A673 (cell line): Measurements from ENCODE around the gene SGMS1. TPM values are rescaled to one million over a fixed set of nuclear protein-coding genes. Genes with fewer than 3 reads are reported as not detected.

Source experiments
- BruUV-seq: library from RNA; stranded (reverse); fragments of 400-500 nt; replicated peaks from 2 replicates; lab custom pipeline; 2021; lab: Mats Ljungman, UMichigan
- CTCF ChIA-PET: fragments of 300-600 bp; sonication (Branson Sonifier 250); formaldehyde crosslinking; loops from one replicate; lab custom pipeline; 2022; ENCODE audit warnings: antibody characterized with exemption; lab: Charles Lee
- POLR2A ChIA-PET: fragments of 300-600 bp; sonication (Branson Sonifier 250); formaldehyde crosslinking; loops from one replicate; lab custom pipeline; 2022; ENCODE audit warnings: antibody characterized with exemption; ENCODE audit not compliant: low non-redundant PET; lab: Charles Lee
- DNase-seq: peaks from one replicate; pipeline ENCODE4 v3.0.0-alpha.2; 2015; ENCODE audit warnings: low spot score
- H3K27ac ChIP-seq: fragments of 200-600 bp; sonication (generic); 2 replicates; pipeline ENCODE4 v1.5.1; 2016; ENCODE audit warnings: mixed run types, low read depth, mild to moderate bottlenecking, mixed read lengths, antibody characterized with exemption, low read length; ENCODE audit not compliant: poor library complexity, severe bottlenecking
- H3K27me3 ChIP-seq: fragments of 200-600 bp; sonication (generic); replicated peaks from 2 replicates; pipeline ENCODE4 v1.6.1; 2017; ENCODE audit warnings: mixed run types, low read depth, mild to moderate bottlenecking, mixed read lengths, antibody characterized with exemption, low read length; ENCODE audit not compliant: insufficient read depth, poor library complexity
- H3K36me3 ChIP-seq: fragments of 200-600 bp; sonication (generic); 2 replicates; pipeline ENCODE4 v1.6.1; 2016; ENCODE audit warnings: mixed run types, mild to moderate bottlenecking, mixed read lengths, antibody characterized with exemption, low read length; ENCODE audit not compliant: insufficient read depth, poor library complexity, severe bottlenecking
- H3K4me1 ChIP-seq: fragments of 200-600 bp; sonication (generic); 2 replicates; pipeline ENCODE4 v1.6.1; 2017; ENCODE audit warnings: mixed run types, mild to moderate bottlenecking, mixed read lengths, antibody characterized with exemption, low read length; ENCODE audit not compliant: insufficient read depth, poor library complexity, severe bottlenecking
- H3K4me3 ChIP-seq: fragments of 200-600 bp; sonication (generic); 2 replicates; pipeline ENCODE4 v1.5.1; 2016; ENCODE audit warnings: low read depth, mixed run types, mild to moderate bottlenecking, mixed read lengths, low read length; ENCODE audit not compliant: poor library complexity, severe bottlenecking
- H3K9me3 ChIP-seq: fragments of 200-600 bp; sonication (generic); 2 replicates; pipeline ENCODE4 v1.6.1; 2016; ENCODE audit warnings: mixed run types, low read depth, mild to moderate bottlenecking, mixed read lengths, antibody characterized with exemption, low read length; ENCODE audit not compliant: poor library complexity, severe bottlenecking
- EZH2 ChIP-seq: fragments of 200-600 bp; sonication (generic); IDR thresholded peaks from 2 replicates; pipeline ENCODE4 v1.6.1; 2017; ENCODE audit warnings: borderline replicate concordance, low read depth, mild to moderate bottlenecking, mixed read lengths, antibody characterized with exemption, low read length; ENCODE audit not compliant: poor library complexity, severe bottlenecking
- intact Hi-C: fragments of 100-400 bp; cut with micrococcal nuclease; formaldehyde crosslinking; loops from one replicate; pipeline ENCODE4 v1.10.0; 2022; ENCODE audit not compliant: unreplicated experiment
- total RNA-seq: library from RNA; stranded (reverse); gene quantifications from 2 replicates; pipeline ENCODE4 v1.2.3, GENCODE V29; 2021
- TF ChIP-seq, protein P1 (sequence below): fragments of 300-800, 200-600 bp; sonication (generic); conservative IDR thresholded peaks from 2 replicates; pipeline ENCODE4 v1.5.1; 2017; ENCODE audit warnings: low read depth, mild to moderate bottlenecking, antibody characterized with exemption, low read length, moderate library complexity, mixed read lengths

Gene SGMS1
- total RNA-seq, 1 experiment from 2014 or later: 13.0 TPM

DNA sequence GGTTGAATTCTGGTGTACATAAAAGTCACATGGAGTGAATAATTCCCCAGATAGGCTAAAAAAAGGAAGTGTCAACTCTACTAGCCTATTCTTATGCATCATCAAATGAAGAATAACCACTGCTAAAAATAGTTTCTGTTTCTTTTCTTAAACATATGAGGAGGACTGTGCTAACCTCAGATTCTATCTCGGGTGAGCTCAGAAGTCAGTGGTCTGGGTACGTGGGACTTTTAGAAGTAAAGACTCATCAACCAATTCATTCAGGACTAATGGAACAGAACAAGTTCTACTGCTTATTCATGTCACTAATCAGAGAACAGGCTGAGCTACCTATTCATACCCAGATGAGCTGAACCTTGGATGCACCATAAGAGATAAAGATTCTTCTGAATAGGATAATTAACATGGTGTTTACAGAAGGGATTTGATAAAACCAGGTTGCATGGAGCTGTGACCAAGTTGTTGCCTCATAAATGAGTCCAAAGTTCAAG is 362.9 kb downstream of the SGMS1 start:
- TF ChIP-seq EZH2: no peak
- TF ChIP-seq, protein P1, sequence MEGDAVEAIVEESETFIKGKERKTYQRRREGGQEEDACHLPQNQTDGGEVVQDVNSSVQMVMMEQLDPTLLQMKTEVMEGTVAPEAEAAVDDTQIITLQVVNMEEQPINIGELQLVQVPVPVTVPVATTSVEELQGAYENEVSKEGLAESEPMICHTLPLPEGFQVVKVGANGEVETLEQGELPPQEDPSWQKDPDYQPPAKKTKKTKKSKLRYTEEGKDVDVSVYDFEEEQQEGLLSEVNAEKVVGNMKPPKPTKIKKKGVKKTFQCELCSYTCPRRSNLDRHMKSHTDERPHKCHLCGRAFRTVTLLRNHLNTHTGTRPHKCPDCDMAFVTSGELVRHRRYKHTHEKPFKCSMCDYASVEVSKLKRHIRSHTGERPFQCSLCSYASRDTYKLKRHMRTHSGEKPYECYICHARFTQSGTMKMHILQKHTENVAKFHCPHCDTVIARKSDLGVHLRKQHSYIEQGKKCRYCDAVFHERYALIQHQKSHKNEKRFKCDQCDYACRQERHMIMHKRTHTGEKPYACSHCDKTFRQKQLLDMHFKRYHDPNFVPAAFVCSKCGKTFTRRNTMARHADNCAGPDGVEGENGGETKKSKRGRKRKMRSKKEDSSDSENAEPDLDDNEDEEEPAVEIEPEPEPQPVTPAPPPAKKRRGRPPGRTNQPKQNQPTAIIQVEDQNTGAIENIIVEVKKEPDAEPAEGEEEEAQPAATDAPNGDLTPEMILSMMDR: no peak
- ChIA-PET CTCF (no interaction called here), POLR2A (no interaction called here)
- BruUV-seq: no TSS peak
- Histone ChIP-seq H3K36me3 (no peaks in the 10 kb centered on the region), H3K4me1 (no peaks in the 10 kb centered on the region), H3K27me3 (peaks cover 30% of the 10 kb centered on the region), H3K9me3 (no peaks in the 10 kb centered on the region), H3K27ac (no peak overlapping the region), H3K4me3 (no peak overlapping the region)
- DNase-seq: no peak
- intact Hi-C loops: no loop called here

Other genes with a start within 250 kb of the SGMS1 start
- 5.3 and 6.8 TPM in 2 replicates for gene ASAH2B, start 116.0 kb upstream of the SGMS1 start, total RNA-seq